NCI-H146 (cell line): ENCODE results near the gene CTSZ.
"Not testable (repeated sequence)": the region's sequence is repeated elsewhere in the genome, so short reads cannot be mapped to it uniquely, and the experiment has no call there.

Experiments used
- DNase-seq: peaks from one replicate; lab custom pipeline; 2025; lab: John Stamatoyannopoulos, UW

Gene CTSZ

GRCh38 chr20:59013031-59013951 is 6.2 kb upstream of the CTSZ start:
- DNase-seq: no peak

- DNase-seq: not testable (repeated sequence)
Measured at GRCh38 chr20:59011874-59012157, 4.8 kb upstream of the CTSZ start.

DNA sequence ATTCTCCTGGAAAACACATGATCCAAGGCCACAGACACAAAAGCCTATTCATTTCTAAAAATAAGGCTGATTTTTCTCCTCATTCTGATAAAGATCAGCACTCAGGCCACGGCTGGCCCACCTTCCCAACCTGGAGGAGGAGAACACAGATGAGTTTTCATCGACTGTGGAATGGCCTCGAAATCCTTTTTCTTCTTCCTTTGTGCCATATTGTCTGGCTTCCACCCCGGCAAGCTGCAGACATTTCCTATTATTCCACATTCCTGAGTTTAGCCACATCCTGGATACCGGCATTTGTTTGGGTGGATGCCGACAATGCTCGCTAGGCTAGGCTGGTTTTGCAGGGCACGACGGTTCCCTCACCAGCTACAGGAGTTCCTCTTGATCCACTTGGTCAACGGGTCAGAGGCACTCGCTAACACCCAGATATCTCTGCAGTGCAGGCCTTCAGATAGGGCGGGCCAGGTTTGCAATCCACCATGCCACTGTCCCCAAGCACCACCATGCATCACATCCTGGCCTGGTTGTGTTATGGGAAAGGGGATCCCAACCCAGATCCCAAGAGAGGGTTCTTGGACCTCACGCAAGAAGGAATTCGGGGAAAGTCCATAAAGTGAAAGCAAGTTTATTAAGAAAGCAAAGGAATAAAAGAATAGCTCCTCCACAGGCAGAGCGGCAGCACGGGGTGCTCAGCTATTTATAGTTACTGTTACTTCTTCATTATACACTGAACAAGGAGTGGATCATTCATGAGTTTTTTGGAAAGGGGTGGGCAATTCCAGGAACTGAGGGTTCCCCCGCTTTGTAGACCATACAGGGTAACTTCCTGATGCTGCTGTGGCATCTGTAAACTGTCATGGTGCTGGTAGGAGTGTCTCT is 4.2 kb upstream of the CTSZ start:
- DNase-seq: no peak

GRCh38 chr20:59010321-59010994 is 3.4 kb upstream of the CTSZ start:
- no peak for DNase-seq

DNA sequence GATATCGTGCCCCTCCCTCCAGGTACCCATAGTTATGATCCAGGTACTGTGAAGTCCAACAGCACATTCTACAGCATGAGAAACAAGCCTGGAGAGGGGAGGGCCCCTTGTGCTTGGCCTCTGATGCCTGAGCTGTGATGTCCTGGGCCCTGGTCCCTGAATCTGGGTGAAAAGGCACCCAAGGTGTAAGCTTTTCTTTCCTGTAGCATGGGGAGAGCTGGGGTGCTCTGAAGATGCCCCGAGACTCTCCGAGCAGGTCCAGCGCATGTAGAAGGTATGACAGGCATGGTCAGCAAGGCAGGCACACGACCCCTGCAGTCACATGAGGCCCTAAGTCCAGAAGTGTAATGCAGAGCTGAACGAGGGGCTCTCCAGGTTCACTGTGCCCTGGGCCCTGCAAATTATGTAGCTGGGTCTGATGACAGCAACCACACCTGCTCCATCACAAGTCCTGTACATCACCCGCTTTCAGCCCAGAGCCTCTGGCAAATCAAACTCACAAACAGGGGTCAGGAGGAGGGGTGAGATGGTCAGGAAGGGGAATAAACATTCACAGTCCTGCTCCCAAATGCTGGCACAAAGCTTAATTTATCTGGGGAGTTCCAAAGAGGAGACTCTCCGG is 1.8 kb upstream of the CTSZ start:
- no peak for DNase-seq

DNA sequence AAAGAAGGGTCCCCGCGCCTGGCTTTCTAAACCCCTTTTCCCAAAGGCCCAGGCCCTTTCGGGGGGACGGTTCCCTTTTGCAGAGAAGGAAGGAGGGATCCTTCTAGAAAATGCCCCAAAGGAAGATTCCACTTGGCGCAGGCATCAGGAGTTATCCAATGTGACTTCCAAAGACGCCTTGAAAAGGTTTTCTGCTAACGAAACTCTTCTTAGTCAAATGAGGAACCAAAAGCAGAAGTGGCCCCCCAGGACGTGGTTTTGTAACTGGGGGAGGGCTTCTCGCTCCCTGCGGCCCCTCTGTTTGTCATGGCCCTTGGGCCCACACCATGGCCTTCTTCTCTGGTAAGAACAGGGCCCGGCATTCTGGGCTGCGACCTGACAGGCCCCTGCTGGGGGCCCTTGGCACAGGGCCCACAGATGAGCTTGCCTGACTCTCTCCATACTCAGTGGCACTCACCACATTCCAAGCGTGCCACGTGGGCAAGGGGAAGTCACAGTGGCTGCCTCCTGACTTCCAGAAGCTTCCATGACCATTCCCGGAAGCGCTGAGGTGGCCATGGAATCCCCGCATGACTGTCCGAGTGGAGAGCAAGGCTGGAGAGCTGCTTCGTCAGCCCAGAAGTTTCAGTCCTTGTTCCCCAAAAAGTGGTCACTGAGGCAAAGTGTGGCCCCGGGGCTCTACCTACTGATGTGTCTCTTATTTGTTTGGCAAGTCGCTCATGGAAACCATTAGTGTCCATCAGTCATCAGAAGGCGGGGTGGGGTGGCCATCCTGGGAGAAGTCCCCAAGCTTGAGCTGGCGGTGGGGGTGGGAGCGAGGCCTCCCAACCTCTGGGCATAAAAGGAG is 834 bp upstream of the CTSZ start:
- DNase-seq: no peak

GRCh38 chr20:59006167-59006863 is 739 bp downstream of the CTSZ start:
- DNase-seq: no peak

DNA sequence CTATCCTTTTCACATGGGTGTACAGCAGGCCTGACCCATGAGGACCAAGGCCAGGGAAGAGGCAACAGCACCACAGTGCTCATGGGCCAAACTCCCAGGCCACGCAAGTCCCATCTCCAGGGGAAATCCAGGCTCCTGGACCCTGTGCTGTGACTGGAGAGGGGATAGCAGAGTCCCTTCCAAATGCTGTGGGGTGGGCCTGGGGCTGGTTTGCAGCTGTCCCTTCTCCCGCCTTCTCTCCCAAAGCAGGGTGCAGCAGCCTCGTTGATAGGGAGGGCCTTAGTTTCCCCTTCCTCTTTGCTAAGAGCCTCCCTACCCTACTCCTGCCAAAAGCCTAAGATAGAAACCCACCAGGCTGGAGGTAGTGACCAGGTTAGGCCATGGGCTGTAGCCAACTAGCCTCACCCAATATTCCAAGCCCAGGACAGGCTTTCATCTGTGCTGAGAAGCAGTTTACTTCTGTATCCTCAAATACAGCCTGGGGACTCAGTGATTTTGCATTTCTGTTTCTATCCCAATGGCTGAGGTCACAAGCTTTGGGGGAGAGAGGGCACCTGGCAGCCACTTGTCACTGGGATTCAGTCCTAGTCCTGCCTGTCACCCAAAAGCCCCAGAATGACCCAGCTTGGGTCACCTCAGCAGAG is 1.4 kb downstream of the CTSZ start:
- DNase-seq: no peak

GRCh38 chr20:59004763-59005522 is 2.1 kb downstream of the CTSZ start:
- no peak for DNase-seq

GRCh38 chr20:59004493-59004762 is 2.6 kb downstream of the CTSZ start:
- DNase-seq: no peak

GRCh38 chr20:59003836-59004492 is 3.1 kb downstream of the CTSZ start:
- DNase-seq: no peak

DNA sequence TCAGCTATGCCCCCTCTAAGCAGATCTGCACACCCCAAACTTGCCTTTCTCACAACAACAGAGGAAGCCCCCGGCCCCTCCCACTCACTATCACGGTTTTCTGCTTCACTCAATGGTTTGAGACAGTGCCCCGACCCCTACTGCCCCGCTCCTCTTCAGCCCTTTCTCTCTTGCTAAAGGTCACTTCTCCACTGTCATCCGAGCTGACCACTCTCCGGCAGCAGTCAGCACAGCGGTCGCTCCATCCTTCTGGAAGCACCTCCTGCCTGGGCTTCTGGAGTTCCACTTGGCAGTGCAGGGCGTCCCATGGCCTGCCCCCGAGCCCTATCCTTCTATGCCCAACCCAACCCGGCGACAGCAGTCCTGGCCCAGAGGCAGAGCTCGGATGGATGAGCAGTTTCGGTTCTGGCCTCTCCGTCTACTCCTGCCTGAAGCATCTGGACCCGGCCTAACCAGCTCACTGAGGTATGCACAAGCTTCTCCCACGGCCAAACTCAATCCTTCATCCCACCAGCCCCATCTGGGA is 4.1 kb downstream of the CTSZ start:
- no peak for DNase-seq

DNA sequence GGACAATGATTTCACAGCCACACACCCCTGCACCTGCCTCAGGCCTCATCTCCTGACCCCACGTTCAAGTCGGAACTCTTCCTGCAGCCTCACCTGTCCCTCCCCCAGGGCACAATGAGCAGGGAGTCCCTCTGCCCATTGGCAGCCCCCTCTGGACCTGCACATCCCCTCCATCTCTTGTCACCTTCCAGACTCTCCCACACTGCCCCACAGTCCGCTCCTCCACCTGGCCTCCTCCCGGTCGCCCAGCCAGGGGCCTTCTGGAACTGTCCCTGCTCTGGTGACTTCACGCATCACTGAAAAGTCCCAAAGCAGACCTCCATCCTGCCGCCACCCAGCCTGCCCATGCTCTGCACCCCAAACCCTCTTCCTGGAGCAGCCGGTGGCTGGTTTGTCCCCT is 4.7 kb downstream of the CTSZ start:
- no peak for DNase-seq

- no peak for DNase-seq
Measured at GRCh38 chr20:59001449-59002171, 5.4 kb downstream of the CTSZ start.

GRCh38 chr20:59001068-59001448 is 6.0 kb downstream of the CTSZ start:
- no peak for DNase-seq

GRCh38 chr20:59000326-59000725 is 6.7 kb downstream of the CTSZ start:
- DNase-seq: no peak

DNA sequence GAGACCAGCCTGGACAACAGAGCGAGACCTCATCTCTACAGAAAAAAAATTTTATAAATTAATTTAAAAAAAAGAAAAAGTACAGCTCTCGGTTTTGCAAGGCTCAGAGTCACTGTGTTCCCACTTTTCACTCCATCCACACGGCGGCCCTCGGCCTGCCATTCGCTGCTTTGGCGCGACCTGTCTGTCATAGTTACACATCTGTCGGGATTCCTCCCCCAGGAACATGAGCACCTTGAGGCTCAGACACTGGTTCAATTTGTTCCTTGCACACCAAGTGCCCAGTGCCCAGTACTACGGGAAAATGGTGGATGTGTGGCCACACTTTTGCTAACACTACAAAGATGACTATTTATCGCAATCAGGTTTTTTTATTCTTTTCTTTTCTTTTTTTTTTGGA is 8.4 kb downstream of the CTSZ start:
- DNase-seq: no peak

DNA sequence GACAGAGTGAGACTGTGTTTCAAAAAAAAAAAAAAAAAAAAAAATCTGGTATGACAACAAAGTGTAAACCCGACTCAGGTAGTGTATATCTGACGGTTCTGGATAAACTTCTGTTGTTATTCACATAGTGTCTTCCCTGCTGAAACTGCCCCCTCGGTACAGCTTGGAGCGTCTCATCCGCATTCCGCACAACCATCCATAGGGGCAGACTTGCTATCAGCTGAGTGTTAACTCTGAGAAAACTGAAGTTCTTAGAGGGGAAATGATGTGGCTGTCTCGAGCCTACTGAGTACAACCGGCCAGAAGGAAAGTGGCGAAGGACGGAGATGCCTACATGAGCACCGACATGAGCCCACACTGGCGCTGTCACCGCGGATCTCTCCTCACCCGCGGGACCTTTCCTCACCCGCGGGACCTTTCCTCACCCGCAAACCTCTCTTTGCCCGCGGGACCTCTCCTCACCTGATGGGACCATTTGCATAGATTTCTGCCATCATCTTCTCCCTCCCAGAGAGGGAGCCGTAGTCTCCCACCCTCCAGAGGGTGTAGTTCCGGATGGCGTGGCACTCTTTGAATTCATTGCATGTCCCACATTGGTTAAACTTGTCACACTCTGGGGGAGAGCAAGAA is 9.8 kb downstream of the CTSZ start:
- DNase-seq: no peak
